Parathyroid adenoma (tissue), 2 donors: ENCODE results near the gene LAMB4.

Experiments
- H2AFZ ChIP-seq: fragments of 300-600 bp; sonication (generic); one replicate; pipeline ENCODE4 v1.7.0; 2017; ENCODE audit warnings: antibody characterized with exemption, mild to moderate bottlenecking
- H3K27ac ChIP-seq: fragments of 300-600 bp; sonication (generic); one replicate; pipeline ENCODE4 v1.7.0; 2017
- H3K27me3 ChIP-seq: fragments of 300-600 bp; sonication (generic); one replicate; pipeline ENCODE4 v1.7.0; 2017; ENCODE audit warnings: low read length; ENCODE audit not compliant: control insufficient read depth, insufficient read depth
- H3K36me3 ChIP-seq: fragments of 300-600 bp; sonication (generic); one replicate; pipeline ENCODE4 v1.7.0; 2017; ENCODE audit warnings: low read length; ENCODE audit not compliant: control insufficient read depth, insufficient read depth
- H3K4me1 ChIP-seq: fragments of 300-600 bp; sonication (generic); one replicate; pipeline ENCODE4 v1.7.0; 2017; ENCODE audit warnings: control low read depth
- H3K4me2 ChIP-seq: fragments of 300-600 bp; sonication (generic); one replicate; pipeline ENCODE4 v1.7.0; 2017; ENCODE audit warnings: low read length
- H3K4me3 ChIP-seq: fragments of 300-600 bp; sonication (generic); one replicate; pipeline ENCODE4 v1.7.0; 2017; ENCODE audit warnings: low read depth, low read length
- H3K79me2 ChIP-seq: fragments of 300-600 bp; sonication (generic); one replicate; pipeline ENCODE4 v1.7.0; 2017; ENCODE audit warnings: control low read depth
- H3K9ac ChIP-seq: fragments of 300-600 bp; sonication (generic); one replicate; pipeline ENCODE4 v1.7.0; 2017; ENCODE audit warnings: mild to moderate bottlenecking
- H3K9me3 ChIP-seq: fragments of 300-600 bp; sonication (generic); one replicate; pipeline ENCODE4 v1.7.0; 2017; ENCODE audit warnings: low read length; ENCODE audit not compliant: control insufficient read depth
- CTCF ChIP-seq: fragments of 300-600 bp; sonication (generic); IDR thresholded peaks from one replicate; pipeline ENCODE4 v1.7.0; 2017; ENCODE audit warnings: antibody characterized with exemption, mild to moderate bottlenecking
- donor health status: primary hyperparathyroidism.

The LAMB4 gene

GRCh38 chr7:108158776-108159175 is 28.6 kb upstream of the LAMB4 start:
- Histone ChIP-seq H3K4me2 (no peak overlapping the region), H3K36me3 (no peaks in the 10 kb centered on the region), H3K9ac (no peak overlapping the region), H3K4me1 (no peaks in the 10 kb centered on the region), H3K79me2 (no peaks in the 10 kb centered on the region), H2AFZ (no peak overlapping the region), H3K27me3 (no peaks in the 10 kb centered on the region), H3K4me3 (no peak overlapping the region), H3K27ac (no peak overlapping the region), H3K9me3 (no peaks in the 10 kb centered on the region)
- TF ChIP-seq CTCF, result no peak

GRCh38 chr7:108157606-108158335 is 27.6 kb upstream of the LAMB4 start:
- no peak overlapping the region for H3K4me2 ChIP-seq
- no peak overlapping the region for H3K4me3 ChIP-seq
- no peak for TF ChIP-seq CTCF
- no peaks in the 10 kb centered on the region for H3K4me1 ChIP-seq
- no peak overlapping the region for H2AFZ ChIP-seq
- H3K36me3 ChIP-seq, result no peaks in the 10 kb centered on the region
- no peak overlapping the region for H3K9ac ChIP-seq
- no peaks in the 10 kb centered on the region for H3K79me2 ChIP-seq
- no peaks in the 10 kb centered on the region for H3K27me3 ChIP-seq
- H3K9me3 ChIP-seq, result no peaks in the 10 kb centered on the region
- no peak overlapping the region for H3K27ac ChIP-seq

- Histone ChIP-seq H3K4me3 (no peak overlapping the region), H3K27ac (no peak overlapping the region), H3K36me3 (no peaks in the 10 kb centered on the region), H3K9ac (no peak overlapping the region), H3K79me2 (no peaks in the 10 kb centered on the region), H3K4me1 (no peaks in the 10 kb centered on the region), H3K27me3 (no peaks in the 10 kb centered on the region), H2AFZ (no peak overlapping the region), H3K9me3 (no peaks in the 10 kb centered on the region), H3K4me2 (no peak overlapping the region)
- TF ChIP-seq CTCF, result no peak
Observed at GRCh38 chr7:108156897-108157605, 26.9 kb upstream of the LAMB4 start.

- Histone ChIP-seq H3K36me3 (no peaks in the 10 kb centered on the region), H3K9ac (no peak overlapping the region), H3K79me2 (no peaks in the 10 kb centered on the region), H3K9me3 (no peaks in the 10 kb centered on the region), H3K27me3 (no peaks in the 10 kb centered on the region), H2AFZ (no peak overlapping the region), H3K4me3 (no peak overlapping the region), H3K27ac (no peak overlapping the region), H3K4me2 (no peak overlapping the region), H3K4me1 (no peaks in the 10 kb centered on the region)
- TF ChIP-seq CTCF, result no peak
Observed at GRCh38 chr7:108152198-108152597, 22.0 kb upstream of the LAMB4 start.

- H3K79me2 ChIP-seq, result no peaks in the 10 kb centered on the region
- H3K4me1 ChIP-seq, result no peaks in the 10 kb centered on the region
- H3K27me3 ChIP-seq, result no peaks in the 10 kb centered on the region
- no peak overlapping the region for H3K4me3 ChIP-seq
- no peak overlapping the region for H3K9ac ChIP-seq
- no peak overlapping the region for H3K4me2 ChIP-seq
- no peaks in the 10 kb centered on the region for H3K9me3 ChIP-seq
- TF ChIP-seq CTCF, result no peak
- no peak overlapping the region for H2AFZ ChIP-seq
- no peaks in the 10 kb centered on the region for H3K36me3 ChIP-seq
- H3K27ac ChIP-seq, result no peak overlapping the region
Observed at GRCh38 chr7:108149908-108150307, 19.7 kb upstream of the LAMB4 start.
